ENCODE data around the gene LAMB1.

The LAMB1 gene

DNA sequence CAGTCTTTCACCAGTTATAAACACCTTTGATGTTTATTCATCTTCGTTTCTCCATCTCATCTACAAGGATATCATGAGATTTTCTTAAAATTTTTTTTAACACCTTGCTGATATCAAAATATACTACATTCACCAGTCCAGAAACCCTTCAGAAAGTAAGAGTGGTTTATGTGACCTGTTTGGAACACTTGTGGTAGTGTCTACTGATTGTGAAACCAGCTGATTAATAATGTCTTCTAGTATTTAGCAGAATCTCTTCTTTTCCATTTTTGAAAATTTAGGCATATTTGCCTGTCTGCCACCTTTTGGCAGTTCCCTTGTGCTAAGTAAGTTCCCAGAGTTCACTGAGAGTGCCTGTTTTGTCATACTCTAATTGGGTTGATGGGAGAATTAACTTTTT, 93.5 kb downstream of the LAMB1 start:
- H3K9me2 ChIP-seq (replicated peaks; ENCODE audit: insufficient read depth, low read length): no peaks in the 10 kb centered on the region
- peaks cover 12% of the 10 kb centered on the region; the same call in 1 of the 2 replicates for H3K79me2 ChIP-seq (ENCODE audit: low read length)
- no peaks in the 10 kb centered on the region for H3K27me3 ChIP-seq (replicated peaks; ENCODE audit: insufficient read depth, low read length)
- H3K4me2 ChIP-seq (ENCODE audit: low read depth, low read length): no peak overlapping the region
- no peaks in the 10 kb centered on the region for H4K20me1 ChIP-seq (ENCODE audit: insufficient read depth, low read length)
- TF ChIP-seq, protein P1, sequence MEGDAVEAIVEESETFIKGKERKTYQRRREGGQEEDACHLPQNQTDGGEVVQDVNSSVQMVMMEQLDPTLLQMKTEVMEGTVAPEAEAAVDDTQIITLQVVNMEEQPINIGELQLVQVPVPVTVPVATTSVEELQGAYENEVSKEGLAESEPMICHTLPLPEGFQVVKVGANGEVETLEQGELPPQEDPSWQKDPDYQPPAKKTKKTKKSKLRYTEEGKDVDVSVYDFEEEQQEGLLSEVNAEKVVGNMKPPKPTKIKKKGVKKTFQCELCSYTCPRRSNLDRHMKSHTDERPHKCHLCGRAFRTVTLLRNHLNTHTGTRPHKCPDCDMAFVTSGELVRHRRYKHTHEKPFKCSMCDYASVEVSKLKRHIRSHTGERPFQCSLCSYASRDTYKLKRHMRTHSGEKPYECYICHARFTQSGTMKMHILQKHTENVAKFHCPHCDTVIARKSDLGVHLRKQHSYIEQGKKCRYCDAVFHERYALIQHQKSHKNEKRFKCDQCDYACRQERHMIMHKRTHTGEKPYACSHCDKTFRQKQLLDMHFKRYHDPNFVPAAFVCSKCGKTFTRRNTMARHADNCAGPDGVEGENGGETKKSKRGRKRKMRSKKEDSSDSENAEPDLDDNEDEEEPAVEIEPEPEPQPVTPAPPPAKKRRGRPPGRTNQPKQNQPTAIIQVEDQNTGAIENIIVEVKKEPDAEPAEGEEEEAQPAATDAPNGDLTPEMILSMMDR (IDR thresholded peaks at IDR 0.05; ENCODE audit: low read length): no peak
- TF ChIP-seq EZH2 (optimal IDR thresholded peaks at IDR 0.05; ENCODE audit: low read depth, low read length) (no peak), EZH2phosphoT487 (IDR thresholded peaks at IDR 0.05; ENCODE audit: low read length) (no peak)
- no peaks in the 10 kb centered on the region for H3K4me1 ChIP-seq (ENCODE audit: low read length)
- H3K9ac ChIP-seq (ENCODE audit: low read length): no peak overlapping the region
- no peak overlapping the region for H2AFZ ChIP-seq (ENCODE audit: low read length)
- no peaks in the 10 kb centered on the region for H3K9me3 ChIP-seq (replicated peaks; ENCODE audit: insufficient read depth, low read length)
- no peak overlapping the region for H3K27ac ChIP-seq (ENCODE audit: low read length)
- no peak for DNase-seq
- no peaks in the 10 kb centered on the region for H3F3A ChIP-seq (ENCODE audit: insufficient read depth, low read length)
- H3K36me3 ChIP-seq (replicated peaks; ENCODE audit: insufficient read depth, low read length): peaks cover 7% of the 10 kb centered on the region
- H3K4me3 ChIP-seq (ENCODE audit: low read length): no peak overlapping the region

DNA sequence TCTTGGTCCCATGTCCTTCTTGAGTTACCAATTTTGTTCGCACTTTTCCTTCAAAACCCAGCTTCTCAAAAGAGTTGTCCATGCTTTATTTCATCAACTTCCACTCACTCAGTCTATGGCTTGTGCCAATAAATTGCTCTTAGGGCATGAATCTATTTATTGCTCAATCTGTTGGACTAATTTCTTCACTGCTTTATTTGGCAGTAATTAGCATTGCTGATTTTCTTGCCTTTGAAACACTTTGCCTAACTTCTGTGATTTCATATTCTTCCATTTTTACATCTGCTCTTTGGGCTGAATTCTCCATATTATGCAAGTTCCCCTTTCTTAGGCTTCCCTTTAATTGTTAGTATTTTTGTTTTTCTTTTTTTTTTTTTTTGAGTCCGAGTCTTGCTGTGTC, 95.2 kb downstream of the LAMB1 start:
- Histone ChIP-seq H3K36me3 (replicated peaks; ENCODE audit: insufficient read depth, low read length) (peaks cover 17% of the 10 kb centered on the region), H3K9ac (ENCODE audit: low read length) (no peak overlapping the region), H3K9me3 (replicated peaks; ENCODE audit: insufficient read depth, low read length) (no peaks in the 10 kb centered on the region), H3K9me2 (replicated peaks; ENCODE audit: insufficient read depth, low read length) (no peaks in the 10 kb centered on the region), H3K79me2 (ENCODE audit: low read length) (peaks cover 3% of the 10 kb centered on the region; the same call in 1 of the 2 replicates), H3K4me2 (ENCODE audit: low read depth, low read length) (no peak overlapping the region), H4K20me1 (ENCODE audit: insufficient read depth, low read length) (no peaks in the 10 kb centered on the region), H2AFZ (ENCODE audit: low read length) (no peak overlapping the region), H3K27me3 (replicated peaks; ENCODE audit: insufficient read depth, low read length) (no peaks in the 10 kb centered on the region), H3F3A (ENCODE audit: insufficient read depth, low read length) (no peaks in the 10 kb centered on the region), H3K4me3 (ENCODE audit: low read length) (no peak overlapping the region), H3K27ac (ENCODE audit: low read length) (no peak overlapping the region), H3K4me1 (ENCODE audit: low read length) (no peaks in the 10 kb centered on the region)
- DNase-seq: no peak
- TF ChIP-seq EZH2 (optimal IDR thresholded peaks at IDR 0.05; ENCODE audit: low read depth, low read length): no peak
- TF ChIP-seq EZH2phosphoT487 (IDR thresholded peaks at IDR 0.05; ENCODE audit: low read length): no peak
- TF ChIP-seq, protein P1 (IDR thresholded peaks at IDR 0.05; ENCODE audit: low read length): no peak

GRCh38 chr7:107902381-107902780, 100.6 kb downstream of the LAMB1 start:
- no peaks in the 10 kb centered on the region for H3K4me1 ChIP-seq (ENCODE audit: low read length)
- peaks cover 34% of the 10 kb centered on the region for H3K79me2 ChIP-seq (ENCODE audit: low read length)
- H3K9me2 ChIP-seq (replicated peaks; ENCODE audit: insufficient read depth, low read length): no peaks in the 10 kb centered on the region
- no peaks in the 10 kb centered on the region for H3F3A ChIP-seq (ENCODE audit: insufficient read depth, low read length)
- no peak overlapping the region for H3K4me3 ChIP-seq (ENCODE audit: low read length)
- no peak overlapping the region for H2AFZ ChIP-seq (ENCODE audit: low read length)
- H3K4me2 ChIP-seq (ENCODE audit: low read depth, low read length): no peak overlapping the region
- 0 out of 2 replicates have a peak, but pooled peaks cover 4% of the 10 kb centered on the region for H4K20me1 ChIP-seq (ENCODE audit: insufficient read depth, low read length)
- H3K27ac ChIP-seq (ENCODE audit: low read length): no peak overlapping the region
- H3K9ac ChIP-seq (ENCODE audit: low read length): no peak overlapping the region
- peaks cover 11% of the 10 kb centered on the region for H3K36me3 ChIP-seq (replicated peaks; ENCODE audit: insufficient read depth, low read length)
- no peaks in the 10 kb centered on the region for H3K9me3 ChIP-seq (replicated peaks; ENCODE audit: insufficient read depth, low read length)
- H3K27me3 ChIP-seq (replicated peaks; ENCODE audit: insufficient read depth, low read length): no peaks in the 10 kb centered on the region
- DNase-seq: no peak
- no peak for TF ChIP-seq EZH2 (optimal IDR thresholded peaks at IDR 0.05; ENCODE audit: low read depth, low read length)
- TF ChIP-seq, protein P1 (IDR thresholded peaks at IDR 0.05; ENCODE audit: low read length): no peak
- TF ChIP-seq EZH2phosphoT487 (IDR thresholded peaks at IDR 0.05; ENCODE audit: low read length): no peak

All from MM.1S (cell line).